HG03280 (cell line): ENCODE results near the gene RABAC1.
"Not testable (repeated sequence)": the region's sequence is repeated elsewhere in the genome, so short reads cannot be mapped to it uniquely, and the experiment has no call there.

Source experiments
- ATAC-seq: cut with Tn5 transposase; IDR thresholded peaks from one replicate; pipeline ENCODE4 v1.9.1; 2021; ENCODE audit warnings: mild to moderate bottlenecking, moderate library complexity; ENCODE audit not compliant: unreplicated experiment

RABAC1 gene

GRCh38 chr19:41959056-41960053, at the start of gene RABAC1:
Gene RABAC1, minus strand, starts transcription at chr19:41959321. Its CDS starts 29 bp downstream, at chr19:41959292.
- peak; percentile 72 for ATAC-seq

GRCh38 chr19:42006569-42006968, 47.4 kb upstream of the RABAC1 start:
- no peak for ATAC-seq

- no peak for ATAC-seq
Observed at GRCh38 chr19:42005504-42005903, 46.4 kb upstream of the RABAC1 start.

- no peak for ATAC-seq
Observed at GRCh38 chr19:42003506-42004294, 44.6 kb upstream of the RABAC1 start.

GRCh38 chr19:41999878-42000208, 40.7 kb upstream of the RABAC1 start:
- no peak for ATAC-seq

- ATAC-seq = no peak
Observed at GRCh38 chr19:41999071-41999877, 40.2 kb upstream of the RABAC1 start.

- no peak for ATAC-seq
Observed at GRCh38 chr19:41998246-41999020, 39.3 kb upstream of the RABAC1 start.

GRCh38 chr19:41997851-41998229, 38.7 kb upstream of the RABAC1 start:
- no peak for ATAC-seq

- no peak for ATAC-seq
Observed at GRCh38 chr19:41997121-41997850, 38.2 kb upstream of the RABAC1 start.

- no peak for ATAC-seq
Observed at GRCh38 chr19:41995959-41996797, 37.1 kb upstream of the RABAC1 start.

- ATAC-seq = no peak
Observed at GRCh38 chr19:41994994-41995958, 36.2 kb upstream of the RABAC1 start.

- ATAC-seq = no peak
Observed at GRCh38 chr19:41994521-41994971, 35.4 kb upstream of the RABAC1 start.

- ATAC-seq = peak; percentile 37
Observed at GRCh38 chr19:41993612-41994483, 34.7 kb upstream of the RABAC1 start, which contains the start of gene ATP1A3. Gene ATP1A3, minus strand, starts transcription at chr19:41994230. Its CDS starts 154 bp downstream, at chr19:41994076.

GRCh38 chr19:41991925-41992569, 32.9 kb upstream of the RABAC1 start:
- not testable (repeated sequence) for ATAC-seq

- ATAC-seq = no peak
Observed at GRCh38 chr19:41991025-41991424, 31.9 kb upstream of the RABAC1 start.

- ATAC-seq = no peak
Observed at GRCh38 chr19:41990615-41991014, 31.5 kb upstream of the RABAC1 start.
